HL-60 (cell line): ENCODE data around the gene MAN2A1.

Experiments used
- DNase-seq, 2 experiments: peaks; one replicate each; pipeline ENCODE4 v3.0.0-alpha.2; 2010 to 2020; ENCODE audit warnings: low read depth in 1 of 2, low spot score in 1 of 2
- H3K27ac ChIP-seq: fragments of 250-450 bp; sonication (Bioruptor Pico); replicated peaks from 2 replicates; pipeline ENCODE4 v1.5.1; 2020; ENCODE audit warnings: mild to moderate bottlenecking, moderate library complexity
- H3K27me3 ChIP-seq: fragments of 250-450 bp; sonication (Bioruptor Pico); 2 replicates; pipeline ENCODE4 v1.5.1; 2021; ENCODE audit warnings: mild to moderate bottlenecking, moderate library complexity; ENCODE audit not compliant: insufficient read depth, poor library complexity, severe bottlenecking
- H3K4me3 ChIP-seq: replicated peaks from 2 replicates; pipeline ENCODE4 v1.5.1; 2011; ENCODE audit warnings: mild to moderate bottlenecking, control low read depth, low read length; ENCODE audit not compliant: insufficient read depth
- CTCF ChIP-seq: IDR thresholded peaks from one replicate; pipeline ENCODE4 v1.5.1; 2011; ENCODE audit warnings: low read length, control low read depth, inconsistent platforms; ENCODE audit not compliant: insufficient read depth
- GABPA ChIP-seq: IDR thresholded peaks from 2 replicates; pipeline ENCODE4 v1.6.1; 2012; ENCODE audit warnings: low read depth
- POLR2AphosphoS5 ChIP-seq: IDR thresholded peaks from 2 replicates; pipeline ENCODE4 v1.6.1; 2012; ENCODE audit warnings: low read depth
- REST ChIP-seq: IDR thresholded peaks from 2 replicates; pipeline ENCODE4 v1.6.1; 2012; ENCODE audit warnings: low read depth; ENCODE audit not compliant: insufficient replicate concordance
- SPI1 ChIP-seq: IDR thresholded peaks from 2 replicates; pipeline ENCODE4 v1.6.1; 2012; ENCODE audit warnings: low read depth, mild to moderate bottlenecking, borderline replicate concordance

Gene MAN2A1

GRCh38 chr5:109704282-109704952, 14.7 kb downstream of the MAN2A1 start:
- no peak for DNase-seq
- Histone ChIP-seq H3K4me3 (no peak overlapping the region), H3K27ac (no peak overlapping the region), H3K27me3 (no peaks in the 10 kb centered on the region)
- no peak for TF ChIP-seq GABPA
- TF ChIP-seq POLR2AphosphoS5 = no peak
- TF ChIP-seq REST = no peak
- no peak for TF ChIP-seq SPI1
- no peak for TF ChIP-seq CTCF

- H3K4me3 ChIP-seq = no peak overlapping the region
- no peak overlapping the region for H3K27ac ChIP-seq
- TF ChIP-seq SPI1 = no peak
- TF ChIP-seq CTCF = no peak
- TF ChIP-seq GABPA = no peak
- no peak for TF ChIP-seq REST
- no peaks in the 10 kb centered on the region for H3K27me3 ChIP-seq
- DNase-seq = no peak
Observed at GRCh38 chr5:109705596-109705995, 15.9 kb downstream of the MAN2A1 start.

- no peaks in the 10 kb centered on the region for H3K27me3 ChIP-seq
- no peak overlapping the region for H3K4me3 ChIP-seq
- no peak for DNase-seq
- TF ChIP-seq POLR2AphosphoS5 (no peak), CTCF (no peak), SPI1 (no peak), REST (no peak), GABPA (no peak)
- no peak overlapping the region for H3K27ac ChIP-seq
Observed at GRCh38 chr5:109706095-109706494, 16.4 kb downstream of the MAN2A1 start.
